ENCODE results near the gene CCDC120.
A peak's percentile ranks its signal among the peaks of the same experiment; 100 is the strongest.

The CCDC120 gene

GRCh38 chrX:49053223-49054072 lies 5.4 kb upstream of the CCDC120 start:
- TF ChIP-seq CTCF (IDR thresholded peaks at IDR 0.05; ENCODE audit: control insufficient read depth, extremely low read depth, insufficient read depth) = no peak
- DNase-seq (ENCODE audit: low read depth) = no peak
- H3K4me3 ChIP-seq (ENCODE audit: low read depth, low read length) = peak overlapping the region; percentile 48

- DNase-seq (ENCODE audit: low read depth) = no peak
- peak overlapping the region; percentile 48 for H3K4me3 ChIP-seq (ENCODE audit: low read depth, low read length)
- no peak for TF ChIP-seq CTCF (IDR thresholded peaks at IDR 0.05; ENCODE audit: control insufficient read depth, extremely low read depth, insufficient read depth)
Measured at GRCh38 chrX:49054073-49054762, 4.6 kb upstream of the CCDC120 start.

DNA sequence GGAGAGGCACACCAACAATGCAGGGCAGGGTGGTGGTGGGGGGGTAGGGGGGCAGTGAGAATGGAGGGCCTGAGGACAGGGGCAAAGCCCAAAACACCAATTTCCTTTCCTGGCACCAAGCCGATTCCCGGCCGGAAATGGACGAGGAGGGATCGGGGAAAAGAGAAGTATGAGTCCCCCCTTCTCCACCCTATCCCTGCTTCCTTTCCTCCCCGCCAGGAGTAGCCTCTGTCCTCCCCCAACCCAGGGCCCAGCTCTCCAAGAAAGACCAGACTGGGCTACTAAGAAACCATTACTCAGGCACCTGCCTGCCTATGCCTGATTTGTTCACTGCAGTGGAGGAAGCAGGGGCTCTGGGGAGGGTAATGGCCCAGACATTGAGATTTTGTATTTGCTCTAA lies 402 bp downstream of the CCDC120 start:
- TF ChIP-seq CTCF (IDR thresholded peaks at IDR 0.05; ENCODE audit: control insufficient read depth, extremely low read depth, insufficient read depth) = no peak
- peak overlapping the region; percentile 75 for H3K4me3 ChIP-seq (ENCODE audit: low read depth, low read length)
- DNase-seq (ENCODE audit: low read depth) = no peak

- DNase-seq (ENCODE audit: low read depth) = no peak
- peak overlapping the region; percentile 75 for H3K4me3 ChIP-seq (ENCODE audit: low read depth, low read length)
- no peak for TF ChIP-seq CTCF (IDR thresholded peaks at IDR 0.05; ENCODE audit: control insufficient read depth, extremely low read depth, insufficient read depth)
Measured at GRCh38 chrX:49059681-49060085, 884 bp downstream of the CCDC120 start.

- no peak overlapping the region for H3K4me3 ChIP-seq (ENCODE audit: low read depth, low read length)
- TF ChIP-seq CTCF (IDR thresholded peaks at IDR 0.05; ENCODE audit: control insufficient read depth, extremely low read depth, insufficient read depth) = no peak
- no peak for DNase-seq (ENCODE audit: low read depth)
Measured at GRCh38 chrX:49060914-49061313, 2.1 kb downstream of the CCDC120 start.

DNA sequence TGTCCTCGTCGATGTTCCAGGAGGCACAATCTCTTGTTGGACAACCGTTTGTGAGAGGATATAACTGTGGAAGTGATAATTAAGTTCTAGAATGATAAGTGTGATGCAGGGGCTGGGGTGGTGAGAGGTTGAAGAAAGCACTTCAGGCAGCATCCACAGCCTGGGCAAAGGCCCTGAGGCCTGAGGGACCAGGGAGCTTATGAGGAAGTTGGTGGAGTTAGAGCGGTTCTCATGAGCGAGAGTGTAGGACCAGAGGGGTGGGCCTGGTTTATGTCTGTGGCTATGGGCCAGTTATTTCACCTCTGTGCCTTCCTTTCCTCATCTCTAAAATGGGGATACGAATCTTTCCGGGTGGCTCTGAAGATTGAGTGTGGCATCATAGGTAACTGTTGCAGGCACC lies 2.7 kb downstream of the CCDC120 start:
- H3K4me3 ChIP-seq (ENCODE audit: low read depth, low read length) = no peak overlapping the region
- DNase-seq (ENCODE audit: low read depth) = no peak
- no peak for TF ChIP-seq CTCF (IDR thresholded peaks at IDR 0.05; ENCODE audit: control insufficient read depth, extremely low read depth, insufficient read depth)
